ENCODE measurements around the gene NANP.
"Not testable (repeated sequence)": the region's sequence is repeated elsewhere in the genome, so short reads cannot be mapped to it uniquely, and the experiment has no call there.

Gene NANP

DNA sequence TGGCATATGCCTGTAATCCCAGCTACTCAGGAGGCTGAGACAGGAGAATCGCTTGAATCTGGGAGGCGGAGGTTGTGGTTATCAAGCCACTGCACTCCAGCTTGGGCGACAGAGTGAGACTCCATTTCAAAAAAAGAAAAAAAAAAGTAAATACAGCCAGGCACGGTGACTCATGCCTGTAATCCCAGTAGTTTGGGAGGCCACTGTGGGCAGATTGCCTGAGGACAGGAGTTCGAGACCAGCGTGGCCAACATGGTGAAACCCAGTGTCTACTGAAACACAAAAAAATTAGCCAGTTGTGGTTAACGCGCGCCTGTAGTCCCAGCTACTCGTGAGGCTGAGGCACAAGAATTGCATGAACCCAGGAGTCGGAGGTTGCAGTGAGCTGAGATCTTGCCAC lies 36.9 kb downstream of the NANP start:
- peaks cover 25% of the 10 kb centered on the region for H3K4me1 Mint-ChIP-seq
- no peak for DNase-seq
- TF ChIP-seq, protein P1, sequence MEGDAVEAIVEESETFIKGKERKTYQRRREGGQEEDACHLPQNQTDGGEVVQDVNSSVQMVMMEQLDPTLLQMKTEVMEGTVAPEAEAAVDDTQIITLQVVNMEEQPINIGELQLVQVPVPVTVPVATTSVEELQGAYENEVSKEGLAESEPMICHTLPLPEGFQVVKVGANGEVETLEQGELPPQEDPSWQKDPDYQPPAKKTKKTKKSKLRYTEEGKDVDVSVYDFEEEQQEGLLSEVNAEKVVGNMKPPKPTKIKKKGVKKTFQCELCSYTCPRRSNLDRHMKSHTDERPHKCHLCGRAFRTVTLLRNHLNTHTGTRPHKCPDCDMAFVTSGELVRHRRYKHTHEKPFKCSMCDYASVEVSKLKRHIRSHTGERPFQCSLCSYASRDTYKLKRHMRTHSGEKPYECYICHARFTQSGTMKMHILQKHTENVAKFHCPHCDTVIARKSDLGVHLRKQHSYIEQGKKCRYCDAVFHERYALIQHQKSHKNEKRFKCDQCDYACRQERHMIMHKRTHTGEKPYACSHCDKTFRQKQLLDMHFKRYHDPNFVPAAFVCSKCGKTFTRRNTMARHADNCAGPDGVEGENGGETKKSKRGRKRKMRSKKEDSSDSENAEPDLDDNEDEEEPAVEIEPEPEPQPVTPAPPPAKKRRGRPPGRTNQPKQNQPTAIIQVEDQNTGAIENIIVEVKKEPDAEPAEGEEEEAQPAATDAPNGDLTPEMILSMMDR (IDR thresholded peaks at IDR 0.05), result no peak
- H3K27me3 Mint-ChIP-seq (ENCODE audit: low read depth, poor library complexity), result no peaks in the 10 kb centered on the region
- peaks cover 22% of the 10 kb centered on the region for H3K36me3 Mint-ChIP-seq (ENCODE audit: low read depth)
- H3K27ac Mint-ChIP-seq, result no peak overlapping the region
- H3K9me3 Mint-ChIP-seq, result peaks cover 3% of the 10 kb centered on the region
- no peak overlapping the region for H3K4me3 Mint-ChIP-seq

DNA sequence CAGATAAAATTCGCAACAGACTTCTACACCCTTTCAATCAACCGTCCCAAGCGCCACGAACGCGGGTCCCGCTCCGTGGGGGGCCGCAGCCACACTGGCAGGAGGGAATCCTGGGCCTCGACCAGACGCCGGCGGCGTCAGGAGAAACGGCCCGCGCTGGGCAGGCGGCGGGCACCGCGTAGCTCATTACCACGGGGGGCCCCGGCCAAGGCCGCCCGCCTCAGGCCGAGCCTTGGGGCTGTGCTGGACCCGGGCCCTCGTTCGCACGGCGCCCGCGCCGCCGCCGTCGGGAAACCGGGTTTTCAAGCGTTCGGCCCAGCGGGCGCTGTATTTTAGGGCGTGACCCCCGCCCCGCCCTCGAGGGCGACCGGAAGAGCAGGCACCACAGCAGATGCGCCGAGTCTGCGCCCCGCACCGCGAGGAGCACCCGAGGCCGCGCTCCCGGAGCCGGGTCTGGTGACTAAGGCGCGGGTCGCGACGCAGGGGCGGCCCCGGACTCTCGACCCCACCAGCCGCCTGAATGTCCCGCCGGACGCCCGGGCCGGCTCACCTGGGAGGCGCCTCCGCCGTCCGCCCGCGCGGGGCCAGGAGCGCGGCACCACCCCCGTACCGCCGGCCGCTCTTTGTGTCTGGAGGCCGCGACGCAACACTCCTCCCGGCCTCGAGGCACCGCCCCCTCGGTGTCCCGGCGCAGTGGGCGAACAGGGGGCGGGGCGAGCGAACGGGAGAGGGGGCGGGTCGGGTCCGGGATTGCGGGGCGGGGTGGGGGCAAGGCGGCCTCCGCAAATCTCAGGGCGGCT lies 38.7 kb downstream of the NANP start, which contains the start of gene NINL:
TSS of gene NINL (minus strand) at position 627 of the 800 bp plus-strand sequence. CDS start 58,944 bp downstream, outside the sequence.
- H3K9me3 Mint-ChIP-seq, result peaks cover 3% of the 10 kb centered on the region

DNA sequence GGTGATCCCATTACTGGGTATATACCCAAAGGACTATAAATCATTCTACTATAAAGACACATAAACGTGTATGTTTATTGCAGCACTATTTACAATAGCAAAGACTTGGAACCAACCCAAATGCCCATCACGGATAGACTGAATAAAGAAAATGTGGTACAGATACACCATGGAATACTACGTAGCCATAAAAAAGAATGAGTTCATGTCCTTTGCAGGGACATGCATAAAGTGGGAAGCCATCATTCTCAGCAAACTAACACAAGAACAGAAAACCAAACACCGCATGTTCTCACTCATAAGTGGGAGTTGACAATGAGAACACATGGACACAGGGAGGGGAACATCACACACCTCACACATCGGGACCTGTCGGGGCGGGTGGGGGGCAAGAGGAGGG lies 40.2 kb downstream of the NANP start:
- H3K27ac Mint-ChIP-seq; H3K27me3 Mint-ChIP-seq (ENCODE audit: low read depth, poor library complexity); H3K9me3 Mint-ChIP-seq; DNase-seq: not testable (repeated sequence)
- Mint-ChIP-seq H3K4me3 (peak overlapping the region; percentile 96), H3K4me1 (peaks cover 45% of the 10 kb centered on the region), H3K36me3 (ENCODE audit: low read depth) (peaks cover 42% of the 10 kb centered on the region)

More for the DNA sequence above, 38.7 kb downstream of the NANP start, which contains the start of gene NINL:
- Mint-ChIP-seq H3K27ac (peak within 1 kb of the TSS; percentile 99), H3K36me3 (ENCODE audit: low read depth) (peaks cover 37% of the 10 kb centered on the region), H3K4me3 (peak within 1 kb of the TSS; percentile 96), H3K4me1 (peaks cover 31% of the 10 kb centered on the region), H3K27me3 (ENCODE audit: low read depth, poor library complexity) (no peaks in the 10 kb centered on the region)
- DNase-seq, result peak; percentile 91
- TF ChIP-seq, protein P1 (IDR thresholded peaks at IDR 0.05), result no peak

DNA sequence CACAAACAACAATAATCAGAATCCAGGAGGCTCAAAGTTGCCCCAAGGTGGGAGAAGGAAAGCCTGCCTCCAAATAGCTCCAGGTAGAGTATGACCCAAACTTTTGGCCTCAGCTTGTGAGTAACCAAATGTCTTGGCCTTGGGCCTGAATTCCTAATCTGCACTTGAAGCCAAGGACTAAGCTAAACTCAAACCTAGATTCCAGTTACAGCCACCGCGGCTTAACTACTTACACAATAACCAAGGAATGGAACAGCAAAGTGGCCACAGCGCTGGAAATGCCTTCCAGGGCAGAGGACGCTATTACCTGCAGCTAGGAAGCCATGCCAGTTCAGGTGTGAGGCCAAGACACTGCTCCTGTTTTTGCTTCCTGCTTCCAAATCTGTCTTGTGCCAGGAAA lies 43.1 kb downstream of the NANP start:
- Mint-ChIP-seq H3K4me3 (no peak overlapping the region), H3K36me3 (ENCODE audit: low read depth) (peaks cover 60% of the 10 kb centered on the region), H3K9me3 (peaks cover 6% of the 10 kb centered on the region), H3K27ac (no peak overlapping the region), H3K4me1 (peaks cover 50% of the 10 kb centered on the region), H3K27me3 (ENCODE audit: low read depth, poor library complexity) (no peaks in the 10 kb centered on the region)
- TF ChIP-seq, protein P1 (IDR thresholded peaks at IDR 0.05), result no peak
- no peak for DNase-seq

DNA sequence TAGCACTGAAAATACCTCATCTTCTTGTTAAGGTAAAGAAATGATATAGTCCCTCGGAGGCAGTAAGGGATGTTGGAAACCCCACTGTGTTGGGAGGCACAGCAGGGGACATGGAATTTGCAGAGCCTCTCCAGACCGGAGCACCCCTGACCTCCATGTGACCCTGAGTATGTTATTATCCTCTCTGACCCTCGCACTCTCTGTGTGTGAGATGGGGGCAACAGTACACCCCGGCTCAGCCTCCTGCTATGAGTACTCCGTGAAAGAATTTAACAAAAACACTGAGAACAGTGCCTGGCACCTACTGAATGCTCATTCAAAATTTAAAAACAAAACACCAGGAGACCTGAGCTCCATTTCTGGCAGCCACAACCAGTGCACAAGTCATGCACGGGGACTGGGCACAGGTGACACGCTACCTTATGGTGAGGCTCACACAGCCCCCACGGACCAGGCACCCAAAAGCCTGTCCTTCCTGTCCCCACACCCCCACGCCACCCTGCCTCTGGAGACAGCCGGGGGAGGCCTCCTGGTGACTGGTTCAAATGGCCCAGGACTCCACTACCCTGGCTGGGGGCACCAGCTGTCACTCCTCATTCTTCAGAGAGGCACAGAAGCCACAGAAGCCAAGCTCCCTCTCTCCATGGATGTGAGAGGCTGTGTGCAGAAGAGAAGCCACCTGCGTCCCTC lies 44.6 kb downstream of the NANP start:
- no peaks in the 10 kb centered on the region for H3K27me3 Mint-ChIP-seq (ENCODE audit: low read depth, poor library complexity)
- peaks cover 4% of the 10 kb centered on the region for H3K9me3 Mint-ChIP-seq
- TF ChIP-seq, protein P1 (IDR thresholded peaks at IDR 0.05), result no peak
- DNase-seq, result peak; percentile 26
- peaks cover 67% of the 10 kb centered on the region for H3K36me3 Mint-ChIP-seq (ENCODE audit: low read depth)
- peak overlapping the region; percentile 98 for H3K27ac Mint-ChIP-seq
- peak overlapping the region; percentile 40 for H3K4me3 Mint-ChIP-seq
- peaks cover 52% of the 10 kb centered on the region for H3K4me1 Mint-ChIP-seq

DNA sequence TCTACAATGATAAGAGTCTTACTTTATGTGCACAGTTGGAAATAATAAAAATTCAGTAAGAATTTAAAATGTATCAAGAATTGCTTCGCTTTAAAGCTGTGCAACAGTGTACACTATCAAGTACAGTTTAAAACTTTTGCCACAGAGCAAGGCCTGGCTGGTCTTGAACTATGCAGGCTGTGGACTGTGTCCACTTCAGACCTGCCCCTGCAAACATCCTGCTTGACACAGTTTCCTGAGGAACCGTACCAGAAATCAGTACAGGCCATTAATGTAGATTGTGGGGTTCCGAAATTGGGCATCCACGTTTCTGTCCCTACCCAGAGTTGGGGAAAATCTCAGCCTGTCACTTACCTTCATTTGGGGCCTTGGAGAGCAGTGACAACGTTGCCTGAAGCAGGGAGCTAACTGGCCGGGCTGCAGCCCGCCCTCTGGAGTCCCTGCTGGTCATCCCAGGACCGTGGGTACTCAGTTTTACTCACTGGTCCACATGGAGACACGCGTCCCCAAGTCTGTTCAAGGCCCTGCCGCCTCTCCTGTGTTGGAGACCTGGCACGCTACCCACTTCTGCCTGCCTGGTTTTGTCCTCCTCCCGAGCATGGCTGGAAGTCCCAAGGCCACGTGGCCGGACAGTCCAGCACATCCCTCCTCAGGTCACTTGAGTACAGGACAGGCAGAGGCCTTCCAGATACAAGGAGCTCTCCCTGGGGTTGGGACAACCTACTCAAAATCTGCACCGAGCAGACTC lies 46.9 kb downstream of the NANP start:
- H3K27me3 Mint-ChIP-seq (ENCODE audit: low read depth, poor library complexity), result no peaks in the 10 kb centered on the region
- H3K4me1 Mint-ChIP-seq, result peaks cover 53% of the 10 kb centered on the region

More for the DNA sequence above, 46.9 kb downstream of the NANP start:
- H3K9me3 Mint-ChIP-seq, result peaks cover 4% of the 10 kb centered on the region
- TF ChIP-seq, protein P1 (IDR thresholded peaks at IDR 0.05), result no peak
- peaks cover 67% of the 10 kb centered on the region for H3K36me3 Mint-ChIP-seq (ENCODE audit: low read depth)
- no peak overlapping the region for H3K4me3 Mint-ChIP-seq
- peak overlapping the region; percentile 57 for H3K27ac Mint-ChIP-seq
- DNase-seq, result no peak

Data from nephron progenitor cell (in vitro differentiated cells).